OCI-M1 (cell line): ENCODE results near the gene TRPM1.
A peak's percentile ranks its signal among the peaks of the same experiment; 100 is the strongest.

Experiments used
- DNase-seq: peaks from one replicate; lab custom pipeline; 2025; lab: John Stamatoyannopoulos, UW

Gene TRPM1

DNA sequence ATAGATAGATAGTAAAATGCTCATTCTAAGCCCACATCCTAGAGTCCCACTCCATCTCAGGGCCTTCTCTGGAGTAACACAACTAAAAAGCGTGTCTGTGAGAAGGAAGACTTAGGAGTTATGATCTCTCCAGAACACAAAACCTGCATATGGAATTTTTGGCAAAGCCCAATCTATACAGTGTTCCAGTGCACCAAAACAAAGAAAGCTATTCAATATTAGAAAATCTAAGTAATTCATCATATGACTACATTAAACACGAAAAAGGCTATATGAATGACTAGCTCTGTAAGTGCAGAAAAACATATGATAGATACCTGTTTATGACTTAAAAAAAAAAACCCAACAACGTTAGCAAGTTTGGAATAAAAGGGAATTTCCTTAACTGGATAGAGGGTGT lies 137.8 kb downstream of the TRPM1 start:
- DNase-seq, result no peak

DNA sequence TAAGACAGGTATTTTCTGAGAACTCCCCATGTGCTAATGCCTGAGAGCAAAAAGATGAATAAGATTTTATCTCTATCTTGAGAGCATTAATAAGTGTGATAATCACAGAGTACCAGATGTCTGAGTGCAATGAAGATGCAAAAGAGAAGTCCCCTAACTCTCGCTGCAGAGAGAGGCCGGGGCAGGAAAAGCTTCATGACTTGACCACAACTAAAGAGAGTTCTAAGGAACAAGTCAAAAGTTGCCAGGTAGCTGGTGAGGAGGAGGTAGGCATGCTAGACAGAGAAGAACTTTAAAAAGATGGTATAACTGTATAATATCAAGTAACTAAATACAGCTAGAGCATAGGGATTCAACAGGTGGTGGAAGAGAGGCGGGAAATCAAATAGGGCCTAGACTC lies 138.9 kb downstream of the TRPM1 start:
- DNase-seq, result no peak

DNA sequence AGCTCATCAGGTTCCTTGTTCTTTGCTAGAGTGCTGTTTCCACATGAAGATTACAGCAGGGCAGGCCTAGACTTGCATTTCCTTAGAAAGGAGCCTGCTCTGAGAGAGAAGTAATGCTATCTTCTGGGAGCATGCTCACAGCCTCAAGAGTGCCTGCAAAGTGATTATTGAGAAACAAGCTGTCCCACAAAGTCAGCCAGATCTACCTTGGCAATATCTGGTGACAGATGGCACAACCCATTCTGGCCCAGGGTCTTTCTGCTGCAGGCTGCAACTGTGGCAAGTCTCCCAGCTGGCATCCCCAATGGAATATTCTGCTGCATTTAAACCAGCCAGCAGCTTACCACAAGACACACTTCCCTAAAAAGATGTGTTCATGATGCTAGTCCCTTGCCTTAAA lies 139.4 kb downstream of the TRPM1 start:
- DNase-seq, result no peak

DNA sequence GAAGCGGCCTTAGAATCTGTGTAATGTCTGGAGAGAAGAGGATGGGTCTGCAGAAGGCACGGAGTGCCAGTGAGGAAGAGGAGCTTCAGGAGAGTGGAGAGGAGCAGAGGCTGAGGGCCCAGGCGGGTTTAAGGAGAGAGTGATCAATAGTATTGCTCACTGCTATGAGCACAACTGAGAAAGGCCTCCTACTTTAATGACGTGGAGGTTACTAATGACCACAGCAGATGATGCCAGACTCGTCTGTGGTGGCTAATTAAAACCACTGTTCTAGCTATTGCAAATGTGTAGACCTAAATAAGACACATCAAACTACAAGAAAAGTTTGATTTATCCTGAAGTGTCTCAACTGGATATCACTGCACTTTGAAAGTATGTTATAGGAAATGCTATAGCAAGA lies 143.3 kb downstream of the TRPM1 start:
- no peak for DNase-seq

DNA sequence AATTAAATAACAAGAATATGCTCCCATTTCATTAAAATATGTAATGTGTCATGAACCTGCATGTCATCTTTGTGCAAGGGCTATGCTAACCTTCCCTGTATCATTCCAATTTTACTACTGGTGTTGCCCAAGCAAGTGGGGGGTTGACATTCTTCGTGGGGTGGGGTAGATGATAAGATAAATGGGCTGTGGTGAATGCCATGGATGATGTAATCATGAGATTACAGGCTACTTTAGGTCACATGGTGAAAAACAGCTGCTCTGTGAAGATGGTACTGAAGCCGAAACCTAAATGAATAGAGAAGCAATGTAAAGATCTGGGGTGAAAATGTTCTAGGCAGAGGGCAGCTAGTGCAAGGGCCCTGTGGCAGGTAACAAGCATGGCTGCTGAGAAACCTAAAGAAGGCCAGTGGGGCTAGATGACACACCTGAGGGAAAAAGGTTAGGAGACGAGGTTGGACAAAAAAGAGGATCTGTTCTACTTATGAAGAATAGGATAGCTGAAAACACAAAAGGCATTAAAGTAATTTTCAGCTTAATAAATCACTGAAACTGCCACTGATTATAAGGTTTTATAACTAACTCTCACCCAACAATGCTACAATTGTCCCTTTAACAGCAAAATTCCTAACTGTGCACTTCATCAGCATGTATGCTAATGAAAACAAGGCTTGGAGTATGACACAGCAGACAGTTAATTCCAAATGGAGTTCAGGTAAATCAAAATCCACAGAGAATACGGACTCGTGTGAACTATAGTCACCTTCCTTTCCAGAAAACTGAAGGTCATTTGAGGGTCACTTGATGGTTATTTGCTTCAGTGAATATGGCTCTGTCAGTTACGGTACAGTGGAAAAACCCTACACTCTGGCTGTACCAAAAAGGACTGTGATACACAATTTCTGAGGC lies 145.1 kb downstream of the TRPM1 start:
- DNase-seq, result peak; percentile 7

DNA sequence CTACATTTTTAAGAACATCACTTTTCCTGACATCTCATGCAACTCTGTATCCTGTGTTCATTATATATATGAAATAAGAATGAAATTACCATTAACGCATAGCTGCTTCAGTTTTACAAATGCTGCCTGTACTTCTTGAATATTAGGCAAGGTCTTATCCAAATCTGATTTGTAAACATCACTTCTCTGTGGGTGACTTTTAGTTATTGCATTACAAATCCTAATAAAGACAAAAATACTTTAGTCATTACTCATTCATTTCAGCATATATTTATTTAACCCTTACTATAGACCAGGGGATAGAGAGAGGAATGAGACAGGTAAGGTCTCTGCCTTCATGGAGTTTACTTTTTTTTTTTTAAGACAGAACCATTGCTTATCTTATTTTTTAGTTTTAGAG lies 146.9 kb downstream of the TRPM1 start:
- no peak for DNase-seq

DNA sequence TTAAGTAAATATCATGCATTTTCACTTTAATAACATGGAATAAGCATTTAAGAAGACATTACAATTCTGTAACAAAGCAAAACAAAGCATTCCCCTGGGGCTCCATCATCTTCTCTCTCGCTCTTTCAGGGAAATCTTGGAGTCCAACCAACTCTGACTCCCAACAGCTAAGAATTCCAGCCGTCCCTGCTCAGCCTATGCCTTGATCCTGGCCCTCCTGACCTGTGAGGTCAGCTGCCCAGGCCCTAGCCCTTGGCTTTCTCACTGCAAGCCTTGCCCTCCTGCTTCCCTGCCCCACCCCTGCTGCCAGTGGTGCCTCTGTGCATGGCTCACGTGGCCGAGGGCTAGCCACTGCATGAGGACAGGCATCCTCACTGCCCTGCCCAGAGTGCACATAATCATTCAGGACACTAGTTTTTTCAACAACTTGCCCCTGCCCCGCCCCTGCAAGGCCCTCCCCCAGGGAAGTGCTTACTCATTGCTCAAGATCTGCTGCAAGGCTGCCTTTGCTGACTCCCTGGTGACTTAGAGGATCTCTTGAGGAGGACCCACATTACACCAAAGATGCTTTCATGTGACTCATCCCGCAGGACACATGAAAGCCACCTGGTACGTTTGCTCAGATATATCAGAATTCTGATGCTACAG lies 147.7 kb downstream of the TRPM1 start:
- peak; percentile 66 for DNase-seq

DNA sequence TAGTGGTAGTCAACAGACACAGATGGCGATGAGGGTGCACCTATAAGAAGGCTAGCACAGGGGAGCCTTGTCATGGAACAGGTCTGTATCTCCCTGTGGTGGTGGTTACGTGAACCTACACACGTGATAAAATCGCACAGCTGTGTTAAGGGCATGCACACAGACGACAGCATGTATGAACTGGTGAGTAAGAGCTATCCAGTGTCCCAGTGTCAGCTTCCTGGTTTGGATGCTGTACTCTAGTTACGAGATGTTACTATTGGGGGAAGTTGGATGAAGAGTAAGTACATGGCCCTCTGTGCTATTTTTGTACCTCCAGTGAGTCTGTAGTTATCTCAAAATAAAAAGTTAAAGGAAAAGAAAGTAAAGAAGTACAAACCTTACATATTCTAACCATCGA lies 148.3 kb downstream of the TRPM1 start:
- DNase-seq, result no peak
